ENCODE measurements around the gene HNRNPUL1.

HNRNPUL1 gene

DNA sequence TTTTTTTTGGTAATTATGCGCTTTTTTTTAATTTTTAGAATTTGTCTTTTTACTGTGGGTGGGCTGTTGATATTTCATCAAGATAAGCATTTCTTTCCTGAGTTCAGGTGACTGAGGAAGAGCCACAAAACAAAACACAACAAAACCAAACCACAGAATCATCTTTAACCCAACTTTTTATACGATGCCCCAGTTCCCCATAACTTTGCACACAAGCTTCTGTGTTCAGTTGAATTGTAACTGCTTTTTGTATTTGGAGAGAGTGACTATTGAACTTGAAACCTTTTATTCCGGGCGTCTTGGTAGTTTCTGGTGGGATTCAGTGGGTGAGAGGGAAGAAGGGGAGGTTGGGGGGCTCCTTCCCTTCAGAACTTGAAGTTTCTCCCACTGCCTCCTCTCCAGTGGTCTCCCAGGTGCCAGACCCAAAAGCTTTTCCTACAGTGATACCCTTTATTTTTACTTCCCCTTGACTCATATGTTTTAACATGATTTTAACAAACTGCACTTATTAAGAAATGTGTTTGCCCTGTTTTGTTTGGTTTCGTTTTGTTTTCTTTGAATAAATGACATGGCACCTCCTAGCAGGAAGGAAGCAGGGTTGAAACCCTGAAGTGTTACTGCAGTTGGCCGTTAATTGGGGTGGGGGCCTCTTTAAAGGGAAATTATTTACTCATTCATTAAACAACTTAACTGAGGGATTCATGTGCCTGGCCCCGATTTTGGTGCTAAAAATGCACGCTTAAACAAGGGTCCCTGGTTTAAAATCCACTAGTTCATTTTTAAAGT, 43.1 kb downstream of the HNRNPUL1 start:
- no peak for DNase-seq (ENCODE audit: low read depth, low spot score)
- H3K4me3 ChIP-seq (ENCODE audit: low read depth, low read length), result no peak overlapping the region
- TF ChIP-seq, protein P1, sequence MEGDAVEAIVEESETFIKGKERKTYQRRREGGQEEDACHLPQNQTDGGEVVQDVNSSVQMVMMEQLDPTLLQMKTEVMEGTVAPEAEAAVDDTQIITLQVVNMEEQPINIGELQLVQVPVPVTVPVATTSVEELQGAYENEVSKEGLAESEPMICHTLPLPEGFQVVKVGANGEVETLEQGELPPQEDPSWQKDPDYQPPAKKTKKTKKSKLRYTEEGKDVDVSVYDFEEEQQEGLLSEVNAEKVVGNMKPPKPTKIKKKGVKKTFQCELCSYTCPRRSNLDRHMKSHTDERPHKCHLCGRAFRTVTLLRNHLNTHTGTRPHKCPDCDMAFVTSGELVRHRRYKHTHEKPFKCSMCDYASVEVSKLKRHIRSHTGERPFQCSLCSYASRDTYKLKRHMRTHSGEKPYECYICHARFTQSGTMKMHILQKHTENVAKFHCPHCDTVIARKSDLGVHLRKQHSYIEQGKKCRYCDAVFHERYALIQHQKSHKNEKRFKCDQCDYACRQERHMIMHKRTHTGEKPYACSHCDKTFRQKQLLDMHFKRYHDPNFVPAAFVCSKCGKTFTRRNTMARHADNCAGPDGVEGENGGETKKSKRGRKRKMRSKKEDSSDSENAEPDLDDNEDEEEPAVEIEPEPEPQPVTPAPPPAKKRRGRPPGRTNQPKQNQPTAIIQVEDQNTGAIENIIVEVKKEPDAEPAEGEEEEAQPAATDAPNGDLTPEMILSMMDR (IDR thresholded peaks at IDR 0.05; ENCODE audit: low read depth, low read length), result no peak
- in situ Hi-C loops (cut with HindIII; ENCODE audit: low sequenced_read_pairs), result no loop called here

DNA sequence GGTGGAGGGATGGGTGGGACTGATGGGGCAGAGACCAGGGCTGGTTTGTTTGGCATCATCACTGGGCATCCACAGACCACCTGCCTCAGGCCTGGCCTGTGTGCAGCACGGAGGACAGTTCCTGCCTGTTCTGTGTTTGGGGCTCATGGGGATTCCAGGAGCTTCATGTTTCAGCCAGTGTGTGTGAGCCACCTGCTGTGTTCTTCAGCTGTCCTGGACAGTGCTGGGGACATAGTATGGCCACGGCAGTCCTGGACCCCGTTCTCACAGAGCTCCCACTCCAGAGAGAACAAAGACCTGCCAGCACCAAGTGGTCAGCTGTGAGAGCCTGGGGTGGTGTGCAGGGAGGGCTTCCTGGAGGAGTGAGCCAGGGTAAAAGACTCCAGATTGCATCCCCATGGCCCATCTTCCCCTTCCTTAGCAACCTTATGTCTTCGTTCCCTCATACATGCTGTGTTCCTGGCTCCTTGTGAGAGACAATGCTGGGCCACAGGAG, 43.8 kb downstream of the HNRNPUL1 start:
- DNase-seq (ENCODE audit: low read depth, low spot score), result no peak
- in situ Hi-C loops (cut with HindIII; ENCODE audit: low sequenced_read_pairs), result no loop called here
- TF ChIP-seq, protein P1 (IDR thresholded peaks at IDR 0.05; ENCODE audit: low read depth, low read length), result no peak
- no peak overlapping the region for H3K4me3 ChIP-seq (ENCODE audit: low read depth, low read length)

GRCh38 chr19:41308450-41309179, 44.4 kb downstream of the HNRNPUL1 start:
- TF ChIP-seq, protein P1 (IDR thresholded peaks at IDR 0.05; ENCODE audit: low read depth, low read length), result peak; percentile 97
- peak; percentile 90 for DNase-seq (ENCODE audit: low read depth, low spot score)
- no peak overlapping the region for H3K4me3 ChIP-seq (ENCODE audit: low read depth, low read length)
- in situ Hi-C loops (cut with HindIII; ENCODE audit: low sequenced_read_pairs), result no loop called here

- TF ChIP-seq, protein P1 (IDR thresholded peaks at IDR 0.05; ENCODE audit: low read depth, low read length), result no peak
- peak; percentile 31 for DNase-seq (ENCODE audit: low read depth, low spot score)
- in situ Hi-C loops (cut with HindIII; ENCODE audit: low sequenced_read_pairs), result no loop called here
- peak overlapping the region; percentile 69 for H3K4me3 ChIP-seq (ENCODE audit: low read depth, low read length)
Measured at GRCh38 chr19:41309180-41310032, 45.2 kb downstream of the HNRNPUL1 start.

DNA sequence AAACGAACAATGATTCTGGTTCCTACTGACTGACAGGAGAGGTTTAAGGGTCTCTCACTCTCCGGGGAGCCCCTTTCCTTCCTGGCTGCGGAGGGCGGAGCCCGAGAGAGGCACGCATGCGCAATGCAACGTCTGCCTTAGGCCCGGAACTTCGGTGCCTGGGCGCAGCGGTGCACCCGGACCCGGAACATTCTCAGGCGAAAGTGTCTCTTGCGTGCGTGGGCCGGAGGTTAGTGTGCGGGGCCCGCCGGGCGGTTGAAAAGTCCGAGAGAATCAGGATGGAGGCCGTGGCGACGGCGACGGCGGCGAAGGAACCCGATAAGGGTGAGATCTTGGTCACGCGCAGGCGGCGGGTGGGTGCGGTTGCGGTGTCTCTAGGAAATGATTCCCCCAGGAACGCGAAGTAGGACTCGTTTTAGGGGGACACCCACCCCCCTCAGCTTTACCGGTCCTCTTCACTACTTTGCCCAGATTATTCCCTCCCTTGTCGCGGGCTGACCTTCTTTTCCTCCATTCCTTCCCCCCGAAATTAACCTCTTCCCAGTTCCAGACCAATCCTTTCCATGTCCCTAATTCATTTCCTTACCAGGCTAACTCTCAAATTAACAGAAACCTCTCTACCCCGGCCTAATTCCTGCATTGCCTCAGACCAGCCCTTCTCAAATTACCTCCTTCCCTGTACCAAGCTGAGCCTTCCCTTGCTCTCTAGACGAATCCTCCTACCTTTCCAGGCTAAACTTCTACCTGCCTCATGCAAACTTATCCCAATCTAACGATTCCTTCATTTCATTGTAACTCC, 46.1 kb downstream of the HNRNPUL1 start, which contains the start of gene CCDC97:
Gene CCDC97 (plus strand): TSS at position 140 of the 799 bp plus-strand sequence. CDS start 139 bp downstream, at position 279.
- peak within 1 kb of the TSS; percentile 69 for H3K4me3 ChIP-seq (ENCODE audit: low read depth, low read length)
- DNase-seq (ENCODE audit: low read depth, low spot score), result peak; percentile 90
- in situ Hi-C loops (cut with HindIII; ENCODE audit: low sequenced_read_pairs), result no loop called here
- TF ChIP-seq, protein P1 (IDR thresholded peaks at IDR 0.05; ENCODE audit: low read depth, low read length), result no peak
